CD4-positive, alpha-beta memory T cell (primary cell): ENCODE measurements around the gene ARL4D. TPM values are rescaled to one million over a fixed set of nuclear protein-coding genes. Genes with fewer than 3 reads are reported as not detected.

Experiments
- CTCF ChIA-PET: fragments of 350-600 bp; sonication (Branson Sonifier 250); formaldehyde crosslinking; loops from one replicate; lab custom pipeline; 2021; ENCODE audit warnings: inconsistent platforms; ENCODE audit not compliant: partially characterized antibody; lab: Charles Lee
- POLR2A ChIA-PET: fragments of 350-600 bp; sonication (Branson Sonifier 250); formaldehyde crosslinking; loops from one replicate; lab custom pipeline; 2021; ENCODE audit not compliant: partially characterized antibody; lab: Charles Lee
- DNase-seq, 5 donors: peaks; one replicate each; pipeline versions ENCODE4 v3.0.0 to v3.0.0-alpha.2; 2020 to 2022; ENCODE audit warnings: mixed read lengths in 1 of 5
- H3K27ac ChIP-seq: one replicate; pipeline ENCODE4 v1.7.0; 2013; ENCODE audit warnings: low read depth, low read length
- H3K27me3 ChIP-seq: 2 replicates; pipeline ENCODE4 v1.7.0; 2013; ENCODE audit warnings: mild to moderate bottlenecking, low read length, moderate library complexity; ENCODE audit not compliant: insufficient read depth
- H3K36me3 ChIP-seq: 2 replicates; pipeline ENCODE4 v1.7.0; 2013; ENCODE audit warnings: mild to moderate bottlenecking, low read length, moderate library complexity; ENCODE audit not compliant: insufficient read depth
- H3K4me1 ChIP-seq: 2 replicates; pipeline ENCODE4 v1.7.0; 2013; ENCODE audit warnings: mild to moderate bottlenecking, low read length, moderate library complexity; ENCODE audit not compliant: insufficient read depth
- H3K4me3 ChIP-seq, 2 donors: one replicate each; pipeline ENCODE4 v1.7.0; 2013; ENCODE audit warnings: low read length in 2 of 2, mild to moderate bottlenecking in 1 of 2
- H3K9me3 ChIP-seq, 2 donors: one replicate each; pipeline ENCODE4 v1.7.0; 2013; ENCODE audit warnings: low read length in 2 of 2, control low read depth in 1 of 2; ENCODE audit not compliant: control insufficient read depth in 1 of 2
- H3K27ac Mint-ChIP-seq, 7 donors: one replicate each; pipeline ENCODE4 v1.8.0; 2020 to 2021; ENCODE audit warnings: mixed read lengths in 7 of 7, mild to moderate bottlenecking in 6 of 7, inconsistent platforms in 3 of 7, moderate library complexity in 3 of 7
- H3K27me3 Mint-ChIP-seq, 2 donors: one replicate each; pipeline ENCODE4 v1.8.0; 2020 to 2021; ENCODE audit warnings: mixed read lengths in 2 of 2
- H3K36me3 Mint-ChIP-seq, 2 donors: one replicate each; pipeline ENCODE4 v1.8.0; 2020 to 2021; ENCODE audit warnings: mixed read lengths in 2 of 2, inconsistent platforms in 1 of 2, mild to moderate bottlenecking in 1 of 2
- H3K4me1 Mint-ChIP-seq, 4 donors: one replicate each; pipeline ENCODE4 v1.8.0; 2020 to 2021; ENCODE audit warnings: mixed read lengths in 4 of 4, mild to moderate bottlenecking in 1 of 4
- H3K4me3 Mint-ChIP-seq, 8 donors: one replicate each; pipeline ENCODE4 v1.8.0; 2020 to 2021; ENCODE audit warnings: mixed read lengths in 8 of 8, mild to moderate bottlenecking in 7 of 8, moderate library complexity in 6 of 8, inconsistent platforms in 3 of 8
- H3K9me3 Mint-ChIP-seq, 8 donors: one replicate each; pipeline ENCODE4 v1.8.0; 2020 to 2021; ENCODE audit warnings: mixed read lengths in 8 of 8, mild to moderate bottlenecking in 5 of 8, inconsistent platforms in 3 of 8, moderate library complexity in 1 of 8
- intact Hi-C: fragments of 100-400 bp; cut with micrococcal nuclease; formaldehyde crosslinking; loops from one replicate; pipeline ENCODE4 v1.15.1; 2023
- polyA plus RNA-seq, 2 donors: library from polyadenylated mRNA; unstranded; fragments of 300-500 nt; fragmentation: Illumina TruSeq; gene quantifications; one replicate each; pipeline ENCODE4 v1.2.3, GENCODE V29; 2021
- total RNA-seq, 2 experiments: library from RNA; stranded (reverse); gene quantifications; one replicate each; pipeline ENCODE4 v1.2.3, GENCODE V29; 2021

The ARL4D gene
- total and polyA plus RNA-seq, 4 experiments from 2014 or later = 1.5 to 6.8 (median 2.0) TPM

DNA sequence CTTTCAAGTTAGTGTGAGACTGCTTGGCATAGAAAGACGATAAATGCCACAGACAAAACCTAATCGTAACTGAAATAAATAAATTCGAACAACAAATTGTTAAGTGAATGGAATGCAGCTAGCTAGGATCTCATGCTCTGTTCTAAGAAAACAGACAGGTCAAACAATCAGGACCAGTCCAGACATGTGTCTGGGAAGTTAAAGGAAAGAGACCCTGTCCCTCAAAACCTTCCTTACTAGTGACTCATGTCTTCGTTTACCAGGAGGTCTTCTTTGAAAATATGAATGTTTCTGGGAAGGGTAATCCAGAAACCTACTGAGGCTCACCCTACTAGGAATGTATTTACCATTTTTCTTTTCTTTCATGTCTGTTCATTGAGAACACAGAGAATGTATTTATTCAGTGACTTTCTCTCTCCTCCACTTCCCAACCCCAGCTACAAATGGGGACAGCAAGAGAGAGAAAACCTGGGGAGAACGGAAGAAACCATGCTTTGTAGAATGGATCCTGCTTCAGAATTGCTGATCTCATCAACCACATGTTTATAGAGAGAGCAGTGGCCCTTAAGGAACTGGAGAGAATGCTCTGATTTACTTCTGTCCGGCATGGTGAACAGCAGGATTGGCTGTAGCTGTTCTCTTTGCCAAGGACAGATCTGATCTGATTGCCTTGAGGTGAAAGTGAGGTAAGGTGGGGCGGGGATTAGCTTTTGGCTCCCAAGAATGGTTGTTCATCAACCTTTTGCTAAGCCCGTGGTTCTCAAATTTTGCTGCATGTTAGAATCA, 45.6 kb downstream of the ARL4D start:
- Mint-ChIP-seq H3K36me3 (no peaks in the 10 kb centered on the region), H3K27me3 (peaks cover 9 to 10% of the 10 kb centered on the region in 2 donors), H3K9me3 (peaks cover 0 to 2% (median 0%) of the 10 kb centered on the region in 8 donors), H3K27ac (no peak overlapping the region), H3K4me1 (no peaks in the 10 kb centered on the region), H3K4me3 (no peak overlapping the region)
- ChIA-PET POLR2A (no interaction called here), CTCF (no interaction called here)
- H3K4me3 ChIP-seq = no peak overlapping the region
- H3K9me3 ChIP-seq = no peaks in the 10 kb centered on the region
- no peak overlapping the region for H3K27ac ChIP-seq
- no peaks in the 10 kb centered on the region for H3K4me1 ChIP-seq
- DNase-seq = no peak
- no peaks in the 10 kb centered on the region for H3K27me3 ChIP-seq
- no peaks in the 10 kb centered on the region for H3K36me3 ChIP-seq
- intact Hi-C loops = no loop called here

DNA sequence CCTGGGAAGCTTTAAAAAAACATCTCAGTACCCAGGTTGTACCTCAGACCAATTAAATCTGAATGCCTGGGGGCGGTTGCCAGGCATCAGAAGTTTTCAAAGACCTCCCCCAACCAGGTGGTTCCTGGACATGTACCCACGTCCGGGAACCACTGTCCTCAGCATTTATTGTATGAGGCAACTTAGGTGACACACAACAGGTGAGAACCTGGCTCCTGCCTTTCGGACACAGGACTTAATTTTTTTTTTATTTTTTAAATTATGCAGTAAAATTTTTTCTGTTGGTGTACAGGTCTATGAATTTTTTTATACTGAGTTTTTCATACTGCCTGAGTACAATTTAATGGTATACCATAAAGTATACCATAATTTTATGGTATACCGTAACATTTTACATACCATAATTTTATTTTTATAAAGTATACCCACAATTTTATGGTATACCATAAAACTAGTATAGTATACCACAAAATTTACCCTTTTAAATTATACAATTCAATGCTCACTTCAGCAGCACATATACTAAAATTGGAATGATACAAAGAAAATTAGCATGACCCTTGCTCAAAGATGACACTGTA, 46.3 kb downstream of the ARL4D start:
- Mint-ChIP-seq H3K27ac (no peak overlapping the region), H3K36me3 (no peaks in the 10 kb centered on the region), H3K9me3 (peaks cover 0 to 2% (median 0%) of the 10 kb centered on the region in 8 donors), H3K4me3 (no peak overlapping the region), H3K27me3 (peaks cover 7 to 9% of the 10 kb centered on the region in 2 donors), H3K4me1 (no peaks in the 10 kb centered on the region)
- intact Hi-C loops = no loop called here
- Histone ChIP-seq H3K4me3 (no peak overlapping the region), H3K36me3 (no peaks in the 10 kb centered on the region), H3K27me3 (no peaks in the 10 kb centered on the region), H3K27ac (no peak overlapping the region), H3K9me3 (no peaks in the 10 kb centered on the region), H3K4me1 (no peaks in the 10 kb centered on the region)
- POLR2A ChIA-PET = no interaction called here
- no peak for DNase-seq
- CTCF ChIA-PET = no interaction called here

DNA sequence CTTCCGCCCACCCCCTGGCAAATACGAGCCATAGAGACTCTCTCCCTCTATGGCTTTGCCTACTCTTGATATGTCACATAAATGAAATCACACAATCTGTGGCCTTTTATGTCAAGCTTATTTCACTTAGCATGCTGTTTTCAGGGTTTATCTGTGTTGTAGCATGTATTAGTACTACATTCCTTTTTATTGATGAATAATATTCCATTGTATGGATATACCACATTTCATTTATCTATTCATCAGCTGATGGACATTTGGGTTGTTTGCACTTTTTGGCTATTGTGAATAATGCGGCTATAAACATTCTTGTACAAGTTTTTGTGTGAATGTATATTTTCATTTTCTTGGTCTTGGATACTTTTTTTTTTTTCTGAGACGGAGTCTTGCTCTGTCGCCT, 48.0 kb downstream of the ARL4D start:
- Histone ChIP-seq H3K9me3 (no peaks in the 10 kb centered on the region), H3K4me1 (no peaks in the 10 kb centered on the region), H3K27me3 (no peaks in the 10 kb centered on the region), H3K36me3 (no peaks in the 10 kb centered on the region), H3K27ac (no peak overlapping the region), H3K4me3 (no peak overlapping the region)
- CTCF ChIA-PET = interaction anchor here (1.2 kb wide), 1 partner anchor 37 kb away, joined by 3 read pairs; the partner anchor contains the start of gene DHX8
- H3K4me3 Mint-ChIP-seq = peak overlapping the region in 1 of 8 donors; percentile 21
- H3K36me3 Mint-ChIP-seq = no peaks in the 10 kb centered on the region
- no peaks in the 10 kb centered on the region for H3K4me1 Mint-ChIP-seq
- POLR2A ChIA-PET = no interaction called here
- H3K27me3 Mint-ChIP-seq = peaks cover 10 to 11% of the 10 kb centered on the region in 2 donors
- DNase-seq = no peak
- H3K9me3 Mint-ChIP-seq = peaks cover 0 to 2% (median 0%) of the 10 kb centered on the region in 8 donors
- intact Hi-C loops = no loop called here
- H3K27ac Mint-ChIP-seq = no peak overlapping the region

DNA sequence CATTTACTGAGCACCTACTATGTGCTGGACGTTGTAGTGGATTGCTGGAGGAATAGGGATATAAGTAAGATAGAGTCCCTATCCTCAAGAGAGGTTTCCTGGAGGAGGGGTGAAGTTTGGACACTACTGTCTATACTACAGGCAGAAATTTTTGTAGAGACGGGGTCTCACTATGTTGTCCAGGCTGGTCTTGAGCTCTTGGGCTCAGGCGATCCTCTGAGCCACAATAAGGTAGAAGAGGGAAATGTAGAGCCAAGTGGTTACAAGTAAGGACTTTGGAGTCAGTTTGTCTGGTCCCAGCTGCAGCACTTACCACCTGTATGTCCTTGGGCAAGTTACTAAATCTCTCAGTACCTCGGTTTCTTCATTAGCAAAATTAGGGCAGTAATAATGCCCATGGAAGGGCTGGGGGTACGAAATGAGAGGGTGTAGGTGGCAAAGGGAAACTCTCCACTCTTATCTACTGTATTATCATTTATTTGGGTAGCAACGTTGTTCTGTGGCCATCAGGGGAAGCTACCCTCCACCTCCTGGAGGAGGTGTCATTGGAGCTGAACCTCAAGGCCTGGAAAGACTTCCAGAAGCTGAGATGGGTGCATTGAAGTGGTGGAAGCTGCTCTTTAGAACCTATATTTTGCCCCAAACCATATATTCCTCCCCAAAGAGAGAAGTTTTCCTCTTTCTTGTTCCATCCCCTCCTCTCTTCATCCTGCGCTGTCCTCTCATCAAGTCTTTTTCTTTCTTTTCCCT, 50.1 kb downstream of the ARL4D start:
- Mint-ChIP-seq H3K36me3 (no peaks in the 10 kb centered on the region), H3K27me3 (peaks cover 10 to 13% of the 10 kb centered on the region in 2 donors), H3K4me3 (no peak overlapping the region), H3K27ac (no peak overlapping the region), H3K4me1 (no peaks in the 10 kb centered on the region), H3K9me3 (peaks cover 0 to 2% (median 0%) of the 10 kb centered on the region in 8 donors)
- H3K36me3 ChIP-seq = no peaks in the 10 kb centered on the region
- CTCF ChIA-PET = no interaction called here
- no peak overlapping the region for H3K27ac ChIP-seq
- no peaks in the 10 kb centered on the region for H3K9me3 ChIP-seq
- H3K4me1 ChIP-seq = no peaks in the 10 kb centered on the region
- H3K4me3 ChIP-seq = no peak overlapping the region
- DNase-seq = no peak
- H3K27me3 ChIP-seq = no peaks in the 10 kb centered on the region
- POLR2A ChIA-PET = no interaction called here
- intact Hi-C loops = no loop called here

DNA sequence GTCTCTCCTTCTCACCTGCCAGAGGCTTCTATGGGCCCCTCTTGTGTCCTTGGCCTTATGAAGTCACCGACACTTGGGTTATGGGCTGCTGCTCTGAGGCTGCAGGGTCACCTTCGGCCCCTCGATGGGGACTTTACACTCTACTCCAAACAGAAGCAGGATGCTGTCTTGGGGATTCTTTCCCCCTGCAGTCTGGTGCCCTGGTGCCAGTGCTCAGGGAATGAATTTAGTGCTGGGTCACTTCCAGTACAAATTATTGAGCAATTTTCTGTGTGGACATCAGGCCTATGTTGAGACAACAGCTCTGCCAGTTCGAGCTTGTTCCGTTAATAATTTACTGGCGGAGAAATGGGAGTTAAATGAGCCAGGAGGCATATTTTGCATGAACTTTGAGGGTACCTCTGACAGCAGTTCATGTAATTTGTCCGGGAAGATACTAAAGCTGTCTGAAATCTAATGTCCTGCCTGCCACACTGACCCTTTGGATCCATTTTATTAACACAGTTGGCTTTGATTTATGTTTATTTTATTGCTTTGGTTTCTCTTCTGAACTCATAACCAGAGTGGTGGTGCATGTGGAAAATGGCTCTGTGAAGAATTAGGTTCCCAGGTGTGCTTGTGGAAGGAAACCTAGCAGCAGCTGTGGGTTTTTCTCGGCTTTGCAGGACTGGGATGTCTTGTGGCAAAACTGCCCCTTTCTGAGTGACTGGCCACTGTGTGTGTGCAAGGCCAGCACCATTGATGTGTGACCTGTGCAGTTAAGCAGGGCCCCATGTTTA, 50.9 kb downstream of the ARL4D start:
- peaks cover 0 to 2% (median 0%) of the 10 kb centered on the region in 8 donors for H3K9me3 Mint-ChIP-seq
- Histone ChIP-seq H3K4me1 (no peaks in the 10 kb centered on the region), H3K36me3 (no peaks in the 10 kb centered on the region), H3K9me3 (no peaks in the 10 kb centered on the region), H3K4me3 (no peak overlapping the region), H3K27ac (no peak overlapping the region), H3K27me3 (no peaks in the 10 kb centered on the region)
- no peak for DNase-seq
- CTCF ChIA-PET = no interaction called here
- no peak overlapping the region for H3K27ac Mint-ChIP-seq
- H3K4me1 Mint-ChIP-seq = no peaks in the 10 kb centered on the region
- POLR2A ChIA-PET = no interaction called here
- no peak overlapping the region for H3K4me3 Mint-ChIP-seq
- intact Hi-C loops = no loop called here
- H3K36me3 Mint-ChIP-seq = no peaks in the 10 kb centered on the region
- peaks cover 8 to 12% of the 10 kb centered on the region in 2 donors for H3K27me3 Mint-ChIP-seq
